HEK293 (cell line): ENCODE results near the gene AMBRA1.
A peak's percentile ranks its signal among the peaks of the same experiment; 100 is the strongest.
"Not testable (repeated sequence)": the region's sequence is repeated elsewhere in the genome, so short reads cannot be mapped to it uniquely, and the experiment has no call there.

Experiments
- CTCF ChIA-PET: fragments of 350-600 bp; formaldehyde crosslinking; extraction: SDS; loops from one replicate; lab custom pipeline; 2021; ENCODE audit warnings: antibody characterized with exemption; lab: Yijun Ruan, JAX
- POLR2A ChIA-PET: fragments of 300-600 bp; formaldehyde crosslinking; extraction: SDS; loops from one replicate; lab custom pipeline; 2020; ENCODE audit warnings: antibody characterized with exemption, inconsistent platforms; lab: Yijun Ruan, JAX
- H3K27ac ChIP-seq: fragments of 200-500 bp; sonication (Bioruptor generic); 2 replicates; pipeline ENCODE4 v1.5.1; 2014; ENCODE audit warnings: low read depth, low read length, control low read depth, inconsistent platforms; ENCODE audit errors: extremely low read depth
- H3K36me3 ChIP-seq, 2 experiments: fragments of 200-500 bp in 1 of 2; sonication (Bioruptor generic) in 1 of 2; 1 replicate in 1 of 2; 2 replicates in 1 of 2; pipeline ENCODE4 v1.5.1; 2014 to 2017; ENCODE audit warnings: inconsistent platforms in 2 of 2, low read length in 2 of 2; ENCODE audit not compliant: control insufficient read depth in 2 of 2, insufficient read depth in 1 of 2
- H3K4me1 ChIP-seq: fragments of 200-500 bp; sonication (Bioruptor generic); 2 replicates; pipeline ENCODE4 v1.5.1; 2014; ENCODE audit warnings: mild to moderate bottlenecking, low read length, inconsistent platforms; ENCODE audit not compliant: control insufficient read depth, insufficient read depth
- H3K4me3 ChIP-seq: 2 replicates; pipeline ENCODE4 v1.5.1; 2011; ENCODE audit warnings: low read depth, mild to moderate bottlenecking, control low read depth, low read length, moderate library complexity
- H3K9me3 ChIP-seq: fragments of 200-500 bp; sonication (Bioruptor generic); 2 replicates; pipeline ENCODE4 v1.5.1; 2014; ENCODE audit warnings: low read depth, low read length, inconsistent platforms; ENCODE audit not compliant: control insufficient read depth, insufficient read depth
- CTCF ChIP-seq: fragments of 450-650 bp; formaldehyde crosslinking; IDR thresholded peaks from 2 replicates; pipeline ENCODE4 v1.5.1; 2016; ENCODE audit warnings: missing biosample characterization, missing genetic modification characterization
- EGR2 ChIP-seq: fragments of 450-650 bp; formaldehyde crosslinking; IDR thresholded peaks from 2 replicates; pipeline ENCODE4 v1.5.1; 2016; ENCODE audit warnings: low read depth, missing biosample characterization, missing genetic modification characterization
- GLIS2 ChIP-seq: fragments of 450-650 bp; formaldehyde crosslinking; IDR thresholded peaks from 2 replicates; pipeline ENCODE4 v1.5.1; 2016; ENCODE audit warnings: missing biosample characterization, missing genetic modification characterization
- PBX3 ChIP-seq: sonication (generic); formaldehyde crosslinking; IDR thresholded peaks from 2 replicates; pipeline ENCODE4 v1.8.1; 2022; ENCODE audit warnings: mild to moderate bottlenecking, moderate library complexity, missing genetic modification reagents
- SP2 ChIP-seq: fragments of 450-650 bp; formaldehyde crosslinking; IDR thresholded peaks from 2 replicates; pipeline ENCODE4 v1.5.1; 2016; ENCODE audit warnings: missing biosample characterization, missing genetic modification characterization
- YY2 ChIP-seq: fragments of 450-650 bp; formaldehyde crosslinking; IDR thresholded peaks from 2 replicates; pipeline ENCODE4 v1.5.1; 2016; ENCODE audit warnings: missing biosample characterization, missing genetic modification characterization
- ZBTB17 ChIP-seq: fragments of 450-650 bp; formaldehyde crosslinking; IDR thresholded peaks from 2 replicates; pipeline ENCODE4 v1.5.1; 2016; ENCODE audit warnings: missing biosample characterization, missing genetic modification characterization
- ZFHX2 ChIP-seq: fragments of 450-650 bp; formaldehyde crosslinking; conservative IDR thresholded peaks from 2 replicates; pipeline ENCODE4 v1.5.1; 2016; ENCODE audit warnings: missing biosample characterization, missing genetic modification characterization
- ZIC2 ChIP-seq: fragments of 450-650 bp; formaldehyde crosslinking; IDR thresholded peaks from 2 replicates; pipeline ENCODE4 v1.5.1; 2016; ENCODE audit warnings: missing biosample characterization, missing genetic modification characterization
- ZNF133 ChIP-seq: fragments of 450-650 bp; formaldehyde crosslinking; IDR thresholded peaks from 2 replicates; pipeline ENCODE4 v1.5.1; 2016; ENCODE audit warnings: missing biosample characterization, missing genetic modification characterization
- ZNF138 ChIP-seq: fragments of 450-650 bp; formaldehyde crosslinking; IDR thresholded peaks from 2 replicates; pipeline ENCODE4 v1.5.1; 2016; ENCODE audit warnings: missing biosample characterization, missing genetic modification characterization, borderline replicate concordance
- ZNF16 ChIP-seq: fragments of 450-650 bp; formaldehyde crosslinking; IDR thresholded peaks from 2 replicates; pipeline ENCODE4 v1.5.1; 2016; ENCODE audit warnings: low read depth, missing biosample characterization, missing genetic modification characterization
- ZNF169 ChIP-seq: fragments of 450-650 bp; formaldehyde crosslinking; IDR thresholded peaks from 2 replicates; pipeline ENCODE4 v1.5.1; 2016; ENCODE audit warnings: missing biosample characterization, missing genetic modification characterization
- ZNF280D ChIP-seq: fragments of 450-650 bp; formaldehyde crosslinking; IDR thresholded peaks from 2 replicates; pipeline ENCODE4 v1.5.1; 2016; ENCODE audit warnings: missing biosample characterization, missing genetic modification characterization
- ZNF433 ChIP-seq: fragments of 450-650 bp; formaldehyde crosslinking; IDR thresholded peaks from 2 replicates; pipeline ENCODE4 v1.5.1; 2016; ENCODE audit warnings: missing biosample characterization, missing genetic modification characterization, low read depth
- ZNF48 ChIP-seq: fragments of 450-650 bp; formaldehyde crosslinking; IDR thresholded peaks from 2 replicates; pipeline ENCODE4 v1.5.1; 2016; ENCODE audit warnings: missing biosample characterization, missing genetic modification characterization
- ZNF558 ChIP-seq: fragments of 450-650 bp; formaldehyde crosslinking; IDR thresholded peaks from 2 replicates; pipeline ENCODE4 v1.5.1; 2016; ENCODE audit warnings: missing biosample characterization, missing genetic modification characterization
- ZNF621 ChIP-seq: fragments of 450-650 bp; formaldehyde crosslinking; IDR thresholded peaks from 2 replicates; pipeline ENCODE4 v1.5.1; 2017; ENCODE audit warnings: missing biosample characterization, missing genetic modification characterization
- ZNF654 ChIP-seq: fragments of 450-650 bp; formaldehyde crosslinking; IDR thresholded peaks from 2 replicates; pipeline ENCODE4 v1.5.1; 2016; ENCODE audit warnings: low read depth, missing biosample characterization, missing genetic modification characterization
- ZNF837 ChIP-seq: fragments of 450-650 bp; formaldehyde crosslinking; IDR thresholded peaks from 2 replicates; pipeline ENCODE4 v1.5.1; 2016; ENCODE audit warnings: missing biosample characterization, missing genetic modification characterization
- ZSCAN30 ChIP-seq: fragments of 450-650 bp; IDR thresholded peaks from 2 replicates; pipeline ENCODE4 v1.5.1; 2018; ENCODE audit warnings: missing biosample characterization, mild to moderate bottlenecking, missing genetic modification characterization, moderate library complexity

The AMBRA1 gene

GRCh38 chr11:46372086-46372485 is 221.7 kb downstream of the AMBRA1 start (continued):
- no peak for TF ChIP-seq ZNF280D
- TF ChIP-seq ZNF48 (tag by site-specific recombination), result no peak
- TF ChIP-seq ZNF169, result no peak
- no peak for TF ChIP-seq ZNF133 (tag by site-specific recombination)

- H3K4me1 ChIP-seq, H3K4me3 ChIP-seq, H3K27ac ChIP-seq, H3K9me3 ChIP-seq, POLR2A ChIA-PET: not testable (repeated sequence)
- peaks cover 0 to 72% of the 10 kb centered on the region in 2 experiments; a peak in 1 of 3 replicates for H3K36me3 ChIP-seq
- CTCF ChIA-PET, result interaction anchor here (1.2 to 1.9 kb wide), 3 partner anchors 18 to 132 kb away, joined by 3 to 12 read pairs (median 3); no protein-coding TSS in a partner anchor
Measured at GRCh38 chr11:46371262-46371661, 222.6 kb downstream of the AMBRA1 start.

GRCh38 chr11:46370253-46370652 is 223.6 kb downstream of the AMBRA1 start:
- CTCF ChIA-PET, result interaction anchor here (0.8 to 1.9 kb wide), 4 partner anchors 18 to 166 kb away, joined by 3 to 12 read pairs (median 4); no protein-coding TSS in a partner anchor
- Histone ChIP-seq H3K4me1 (no peaks in the 10 kb centered on the region), H3K9me3 (no peaks in the 10 kb centered on the region), H3K4me3 (no peak overlapping the region), H3K36me3 (peaks cover 0 to 62% of the 10 kb centered on the region in 2 experiments; a peak in 1 of 3 replicates), H3K27ac (no peak overlapping the region)
- POLR2A ChIA-PET, result no interaction called here
- no peak for TF ChIP-seq ZNF621 (tag by site-specific recombination)
- no peak for TF ChIP-seq ZNF138 (tag by site-specific recombination)
- no peak for TF ChIP-seq ZNF433 (tag by site-specific recombination)
- TF ChIP-seq ZNF16, result no peak
- TF ChIP-seq ZNF837 (tag by site-specific recombination), result no peak
- TF ChIP-seq, all 188 proteins: peak for 0

GRCh38 chr11:46369458-46370152 is 224.2 kb downstream of the AMBRA1 start:
- H3K9me3 ChIP-seq, result no peaks in the 10 kb centered on the region
- H3K27ac ChIP-seq, result no peak overlapping the region
- ChIA-PET POLR2A (no interaction called here), CTCF (interaction anchor here (0.6 to 5.6 kb wide), 11 partner anchors 8 to 512 kb away, joined by 3 to 98 read pairs (median 5); partner anchors contain the start of genes CHRM4 and DGKZ)
- no peak for TF ChIP-seq ZNF558 (tag by site-specific recombination)
- peak; percentile 50 for TF ChIP-seq PBX3 (CRISPR knock-in tag)
- TF ChIP-seq CTCF (tag by site-specific recombination), result peak; percentile 76
- TF ChIP-seq ZBTB17 (tag by site-specific recombination), result no peak; the same call in 1 of the 2 replicates
- TF ChIP-seq ZNF654 (tag by site-specific recombination), result peak; percentile 30
- peak; percentile 14; the same call in 1 of the 2 replicates for TF ChIP-seq SP2
- TF ChIP-seq ZIC2 (tag by site-specific recombination), result peak; percentile 69
- no peak for TF ChIP-seq YY2 (tag by site-specific recombination)
- peak; percentile 53 for TF ChIP-seq ZFHX2 (tag by site-specific recombination)
- TF ChIP-seq ZSCAN30 (tag by site-specific recombination), result peak; percentile 58; the same call in 1 of the 2 replicates
- peak; percentile 56 for TF ChIP-seq EGR2 (tag by site-specific recombination)
- peak; percentile 36; the same call in 1 of the 2 replicates for TF ChIP-seq GLIS2 (tag by site-specific recombination)
- H3K4me1 ChIP-seq, result no peaks in the 10 kb centered on the region
- H3K36me3 ChIP-seq, result peaks cover 0 to 56% of the 10 kb centered on the region in 2 experiments; a peak in 1 of 3 replicates
- H3K4me3 ChIP-seq, result no peak overlapping the region
